ES-I3 (cell line): ENCODE measurements around the gene PDE7B.

Experiments used
- H3K36me3 ChIP-seq: 2 replicates; pipeline ENCODE4 v1.6.1; 2013; ENCODE audit warnings: mild to moderate bottlenecking, low read length, control low read depth, moderate library complexity; ENCODE audit not compliant: insufficient read depth
- H3K4me1 ChIP-seq: 2 replicates; pipeline ENCODE4 v1.6.1; 2013; ENCODE audit warnings: mild to moderate bottlenecking, control low read depth, low read length; ENCODE audit not compliant: insufficient read depth
- H3K9ac ChIP-seq: 2 replicates; pipeline ENCODE4 v1.6.1; 2013; ENCODE audit warnings: low read depth, mild to moderate bottlenecking, low read length, moderate library complexity
- H3K9me3 ChIP-seq: 2 replicates; pipeline ENCODE4 v1.6.1; 2013; ENCODE audit warnings: mild to moderate bottlenecking, low read length, moderate library complexity; ENCODE audit not compliant: control insufficient read depth, insufficient read depth

Gene PDE7B

GRCh38 chr6:136166815-136167214 is 315.3 kb downstream of the PDE7B start:
- H3K4me1 ChIP-seq: no peaks in the 10 kb centered on the region
- no peaks in the 10 kb centered on the region for H3K36me3 ChIP-seq
- H3K9ac ChIP-seq: no peak overlapping the region
- no peaks in the 10 kb centered on the region; the same call in none of the 2 replicates for H3K9me3 ChIP-seq

DNA sequence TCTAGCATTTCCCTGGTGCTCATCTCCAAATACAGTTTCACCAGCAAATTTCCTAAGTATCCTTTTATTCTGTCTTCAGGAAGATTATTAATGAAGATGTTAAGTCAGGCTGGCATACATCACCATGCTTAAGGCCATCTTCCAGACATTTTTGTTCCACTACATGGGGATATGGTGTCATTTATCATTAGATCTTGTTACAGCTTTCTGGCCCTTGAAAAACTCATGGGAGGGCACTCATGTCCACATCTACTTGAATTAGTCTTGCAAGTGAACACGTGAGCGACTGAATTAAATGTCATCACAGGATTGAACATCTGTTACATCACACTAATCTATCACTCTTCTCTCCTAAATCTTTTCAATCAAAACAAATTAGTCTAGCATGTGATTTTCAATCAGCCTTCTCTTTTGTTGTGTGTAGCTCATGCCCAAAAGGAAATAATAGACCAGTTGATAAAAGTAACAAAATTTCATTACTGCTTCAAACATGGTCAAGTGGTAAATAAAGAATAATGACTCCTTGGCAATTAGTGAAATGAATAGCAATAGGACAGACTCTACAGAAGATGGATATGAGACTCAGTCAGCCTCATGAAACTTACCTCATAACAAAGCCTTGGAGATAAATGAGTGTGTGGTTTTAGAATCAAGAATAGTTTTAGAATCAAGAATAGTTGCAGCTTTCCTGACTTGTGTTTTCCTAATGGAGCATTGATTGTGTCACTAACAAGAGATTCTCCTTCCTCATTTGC is 318.1 kb downstream of the PDE7B start:
- Histone ChIP-seq H3K9ac (no peak overlapping the region), H3K36me3 (no peaks in the 10 kb centered on the region)

DNA sequence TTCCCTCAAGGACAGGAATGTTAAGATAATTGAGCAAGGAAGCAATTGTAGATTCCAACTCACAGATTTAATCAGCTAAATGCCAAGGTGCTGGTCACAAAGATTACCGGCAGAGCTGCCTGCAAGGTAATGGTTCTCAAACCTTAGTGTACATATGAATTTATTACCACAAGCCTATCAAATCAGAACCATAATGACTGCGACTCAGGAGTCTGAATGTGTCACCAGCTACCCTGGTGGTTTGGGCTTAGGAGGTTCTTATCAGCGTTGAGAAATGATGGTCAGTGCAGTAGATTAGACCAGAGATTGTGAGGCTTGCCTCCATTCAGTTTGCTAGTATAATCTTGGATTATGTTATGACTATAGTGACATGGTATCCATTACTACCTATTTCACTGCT is 319.7 kb downstream of the PDE7B start:
- Histone ChIP-seq H3K9me3 (no peaks in the 10 kb centered on the region; the same call in 1 of the 2 replicates), H3K36me3 (no peaks in the 10 kb centered on the region), H3K4me1 (no peaks in the 10 kb centered on the region), H3K9ac (no peak overlapping the region)

More for the DNA sequence above, 318.1 kb downstream of the PDE7B start:
- Histone ChIP-seq H3K9me3 (no peaks in the 10 kb centered on the region; the same call in 1 of the 2 replicates), H3K4me1 (no peaks in the 10 kb centered on the region)

DNA sequence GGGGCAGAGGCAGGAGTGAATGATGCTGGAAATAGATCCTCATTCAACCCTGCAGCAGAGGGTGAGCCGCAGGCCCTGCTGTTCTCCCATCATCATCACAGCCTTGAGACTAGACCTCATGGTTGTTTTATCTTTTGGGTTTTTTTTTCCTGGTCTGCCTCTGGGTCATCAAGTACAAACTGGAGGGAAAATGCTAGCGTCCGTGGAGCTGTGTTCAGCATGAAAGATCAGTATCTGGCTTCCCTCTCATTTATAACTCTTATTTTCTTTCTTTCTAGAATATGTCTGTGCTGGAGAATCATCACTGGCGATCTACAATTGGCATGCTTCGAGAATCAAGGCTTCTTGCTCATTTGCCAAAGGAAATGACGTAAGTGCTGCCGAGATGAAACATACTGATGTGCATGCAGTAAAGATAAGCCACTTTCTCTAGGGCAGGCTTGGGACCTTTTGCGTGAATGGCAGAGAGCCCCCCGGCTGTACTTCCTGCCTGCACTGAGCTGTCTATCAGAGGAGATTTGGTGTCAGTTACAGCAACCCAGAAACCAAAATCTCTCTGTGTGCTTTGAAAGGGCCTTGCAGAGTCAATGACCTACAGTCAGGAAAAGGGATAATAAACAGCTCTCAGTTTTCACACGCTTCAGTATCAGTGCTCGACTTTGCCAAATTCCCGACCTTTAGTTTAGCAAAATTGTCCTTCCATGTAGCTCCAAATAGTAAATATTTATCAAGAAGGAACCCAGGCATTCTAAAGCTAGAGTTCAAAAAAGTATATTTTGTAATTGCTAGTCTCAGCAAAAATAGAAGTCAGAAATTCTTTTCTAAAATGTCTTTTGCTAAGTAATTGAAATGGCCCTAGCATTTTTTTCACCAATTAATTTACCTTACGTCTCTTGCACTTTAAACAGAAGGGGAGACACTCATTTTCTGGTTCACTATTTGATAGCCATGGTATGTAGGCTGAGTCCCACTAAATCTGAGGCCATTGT is 322.3 kb downstream of the PDE7B start:
- H3K9ac ChIP-seq: no peak overlapping the region
- H3K4me1 ChIP-seq: no peaks in the 10 kb centered on the region
- no peaks in the 10 kb centered on the region for H3K36me3 ChIP-seq
- no peaks in the 10 kb centered on the region for H3K9me3 ChIP-seq

GRCh38 chr6:136174510-136174909 is 323.0 kb downstream of the PDE7B start:
- H3K9ac ChIP-seq: no peak overlapping the region
- no peaks in the 10 kb centered on the region for H3K36me3 ChIP-seq
- H3K9me3 ChIP-seq: no peaks in the 10 kb centered on the region
- H3K4me1 ChIP-seq: no peaks in the 10 kb centered on the region

DNA sequence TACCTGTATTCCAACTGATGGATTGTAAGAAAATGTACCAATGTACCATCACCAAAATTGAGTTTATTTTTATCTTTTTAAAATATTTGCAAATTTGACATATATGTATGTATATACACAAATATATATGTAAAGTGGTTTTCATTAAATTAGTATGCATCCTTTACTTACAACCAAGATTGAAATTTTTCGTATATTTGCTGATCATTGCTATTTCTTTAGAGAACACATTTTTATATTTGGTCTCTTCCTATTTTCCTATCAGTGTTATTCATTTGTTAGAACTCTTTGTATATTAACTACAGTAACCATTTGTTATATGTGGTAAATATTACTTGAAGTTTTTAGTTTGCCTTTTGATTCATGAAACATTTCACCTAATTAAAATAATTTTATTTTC is 324.4 kb downstream of the PDE7B start:
- Histone ChIP-seq H3K9ac (no peak overlapping the region), H3K9me3 (no peaks in the 10 kb centered on the region), H3K36me3 (no peaks in the 10 kb centered on the region), H3K4me1 (no peaks in the 10 kb centered on the region; the same call in 1 of the 2 replicates)

DNA sequence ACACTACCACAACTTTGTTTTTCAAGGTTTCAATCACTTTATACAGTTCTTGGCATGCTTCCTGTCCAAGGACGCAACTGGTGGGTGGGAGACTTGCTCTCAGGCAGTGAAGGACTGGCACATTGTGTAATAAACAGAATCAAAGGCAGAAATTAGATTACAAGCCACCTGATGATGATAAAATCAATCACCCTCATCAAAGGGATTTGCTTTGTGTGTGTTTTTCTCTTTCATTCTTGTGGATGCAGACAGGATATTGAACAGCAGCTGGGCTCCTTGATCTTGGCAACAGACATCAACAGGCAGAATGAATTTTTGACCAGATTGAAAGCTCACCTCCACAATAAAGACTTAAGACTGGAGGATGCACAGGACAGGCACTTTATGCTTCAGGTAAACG is 327.2 kb downstream of the PDE7B start:
- no peaks in the 10 kb centered on the region for H3K36me3 ChIP-seq
- H3K4me1 ChIP-seq: no peaks in the 10 kb centered on the region; the same call in 1 of the 2 replicates
- H3K9me3 ChIP-seq: no peaks in the 10 kb centered on the region
- no peak overlapping the region for H3K9ac ChIP-seq

GRCh38 chr6:136180704-136181511 is 329.4 kb downstream of the PDE7B start:
- Histone ChIP-seq H3K9ac (no peak overlapping the region), H3K9me3 (no peaks in the 10 kb centered on the region), H3K36me3 (no peaks in the 10 kb centered on the region), H3K4me1 (no peaks in the 10 kb centered on the region; the same call in 1 of the 2 replicates)

GRCh38 chr6:136181512-136181833 is 330.0 kb downstream of the PDE7B start:
- H3K9ac ChIP-seq: no peak overlapping the region
- no peaks in the 10 kb centered on the region for H3K36me3 ChIP-seq
- H3K4me1 ChIP-seq: no peaks in the 10 kb centered on the region; the same call in 1 of the 2 replicates
- no peaks in the 10 kb centered on the region for H3K9me3 ChIP-seq

GRCh38 chr6:136181861-136182260 is 330.4 kb downstream of the PDE7B start:
- Histone ChIP-seq H3K9me3 (no peaks in the 10 kb centered on the region), H3K36me3 (no peaks in the 10 kb centered on the region), H3K4me1 (no peaks in the 10 kb centered on the region; the same call in 1 of the 2 replicates), H3K9ac (no peak overlapping the region)

DNA sequence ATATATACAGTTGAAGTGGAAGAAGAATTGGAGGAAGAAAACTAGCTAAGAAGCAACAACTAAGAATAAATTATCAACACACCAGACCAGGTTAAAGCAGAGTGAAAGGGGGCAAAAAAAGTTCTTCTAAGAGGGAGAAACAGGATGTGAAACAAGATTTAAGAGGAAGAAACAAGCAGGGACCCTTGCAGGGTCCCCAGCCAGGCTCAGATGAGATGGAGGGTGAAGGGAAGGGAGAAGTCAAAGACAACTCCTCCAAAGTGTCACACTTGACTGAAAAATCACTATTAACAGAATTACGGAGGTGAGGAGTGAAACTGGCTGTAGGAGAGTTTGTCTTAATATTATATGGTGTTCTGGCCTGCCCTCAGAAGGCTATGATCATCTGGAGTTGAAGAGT is 333.2 kb downstream of the PDE7B start:
- Histone ChIP-seq H3K9ac (no peak overlapping the region), H3K9me3 (no peaks in the 10 kb centered on the region), H3K36me3 (no peaks in the 10 kb centered on the region), H3K4me1 (peaks cover 6% of the 10 kb centered on the region)

GRCh38 chr6:136186363-136186762 is 334.9 kb downstream of the PDE7B start:
- Histone ChIP-seq H3K9me3 (no peaks in the 10 kb centered on the region), H3K9ac (no peak overlapping the region), H3K36me3 (no peaks in the 10 kb centered on the region), H3K4me1 (peaks cover 6% of the 10 kb centered on the region; the same call in 1 of the 2 replicates)

GRCh38 chr6:136188486-136188885 is 337.0 kb downstream of the PDE7B start:
- no peak overlapping the region for H3K9ac ChIP-seq
- H3K4me1 ChIP-seq: peaks cover 6% of the 10 kb centered on the region; the same call in 1 of the 2 replicates
- no peaks in the 10 kb centered on the region for H3K36me3 ChIP-seq
- H3K9me3 ChIP-seq: no peaks in the 10 kb centered on the region

DNA sequence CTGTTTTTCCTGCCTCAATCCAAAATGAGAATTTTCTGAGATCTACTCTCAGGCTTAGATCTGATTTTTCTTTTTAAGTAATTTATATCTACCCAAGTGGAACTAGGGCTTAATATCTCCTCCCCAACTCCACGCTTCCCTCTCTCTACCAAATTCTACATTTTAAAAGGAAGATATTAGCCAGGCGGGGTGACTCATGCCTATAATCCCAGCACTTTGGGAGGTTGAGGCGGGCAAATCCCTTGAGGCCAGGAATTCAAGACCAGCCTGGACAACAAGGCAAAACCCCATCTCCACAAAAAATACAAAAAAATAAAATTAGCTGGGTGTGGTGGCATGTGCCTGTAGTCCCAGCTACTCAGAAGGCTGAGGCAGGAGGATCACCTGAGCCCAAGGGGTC is 337.6 kb downstream of the PDE7B start:
- Histone ChIP-seq H3K9ac (no peak overlapping the region), H3K4me1 (peaks cover 6% of the 10 kb centered on the region; the same call in 1 of the 2 replicates), H3K9me3 (no peaks in the 10 kb centered on the region), H3K36me3 (no peaks in the 10 kb centered on the region)
